Esophagus squamous epithelium (tissue), 5 donors: ENCODE measurements around the gene CIITA. TPM values are rescaled to one million over a fixed set of nuclear protein-coding genes. Genes with fewer than 3 reads are reported as not detected.

ENCODE experiments used
- DNase-seq: peaks from one replicate; lab custom pipeline; 2025; lab: John Stamatoyannopoulos, UW
- H3K27ac ChIP-seq, 4 donors: fragments of 200-600 bp; sonication (generic); one replicate each; pipeline ENCODE4 v1.5.1; 2016 to 2019; ENCODE audit warnings: mild to moderate bottlenecking in 1 of 4
- H3K27me3 ChIP-seq, 4 donors: fragments of 200-600 bp; sonication (generic); 1 replicate in 3 of 4; 2 replicates in 1 of 4; pipeline versions ENCODE4 v1.5.1 to v1.6.0; 2017 to 2021; ENCODE audit warnings: antibody characterized with exemption in 1 of 4
- H3K36me3 ChIP-seq, 3 donors: fragments of 200-600 bp; sonication (generic); one replicate each; pipeline ENCODE4 v1.5.1; 2016 to 2019
- H3K4me1 ChIP-seq, 3 donors: fragments of 200-600 bp; sonication (generic); one replicate each; pipeline ENCODE4 v1.5.1; 2017 to 2019
- H3K4me3 ChIP-seq, 4 donors: fragments of 200-600 bp; sonication (generic); 1 replicate in 3 of 4; 2 replicates in 1 of 4; pipeline ENCODE4 v1.5.1; 2016 to 2019; ENCODE audit warnings: mild to moderate bottlenecking in 2 of 4, moderate library complexity in 1 of 4
- H3K9me3 ChIP-seq, 3 donors: fragments of 200-600 bp; sonication (generic); one replicate each; pipeline ENCODE4 v1.5.1; 2016 to 2019
- POLR2A ChIP-seq, 4 donors: fragments of 450-650 bp; IDR thresholded peaks; one replicate each; pipeline ENCODE4 v1.6.1; 2017; ENCODE audit warnings: antibody characterized with exemption in 4 of 4, mild to moderate bottlenecking in 4 of 4, moderate library complexity in 3 of 4
- WGBS, 2 donors: methylation state at CpG; one replicate each; pipeline ENCODE4 v1.1.5; 2018; 5-methylcytosine and 5-hydroxymethylcytosine counted together
- intact Hi-C: fragments of 100-400 bp; cut with DNase I; formaldehyde crosslinking; loops from one replicate; pipeline ENCODE4 v1.15.0; 2022
- total RNA-seq, 4 donors: library from RNA; depleted of rRNA; stranded (reverse); fragments of >200 nt; gene quantifications; one replicate each; pipeline ENCODE4 v1.1.0, GENCODE V29; 2016
- TF ChIP-seq, protein P1 (sequence below), 6 experiments: fragments of 450-650 bp in 4 of 6; fragments of 200-600 bp in 2 of 6; sonication (generic) in 2 of 6; IDR thresholded peaks; one replicate each; pipeline ENCODE4 v1.5.1; 2016 to 2019; ENCODE audit warnings: antibody characterized with exemption in 6 of 6, mild to moderate bottlenecking in 4 of 6, moderate library complexity in 4 of 6
- donor health status: DM: yes; HTN: yes; CAD: no.

The CIITA gene
- total RNA-seq, 4 donors from 2014 or later: 3.2 to 12.6 (median 5.7) TPM

- WGBS, 2 donors: 79% methylated on average over 1 of the region's 1 CpG; no CpG with 5 or more reads in 1 of the 2 donors
- intact Hi-C loops: no loop called here
- no peak overlapping the region for H3K27ac ChIP-seq
These were observed 40.7 kb upstream of the CIITA start for GRCh38 chr16:10836174-10836853.

GRCh38 chr16:10838621-10839278 lies 38.3 kb upstream of the CIITA start:
- TF ChIP-seq, protein P1, sequence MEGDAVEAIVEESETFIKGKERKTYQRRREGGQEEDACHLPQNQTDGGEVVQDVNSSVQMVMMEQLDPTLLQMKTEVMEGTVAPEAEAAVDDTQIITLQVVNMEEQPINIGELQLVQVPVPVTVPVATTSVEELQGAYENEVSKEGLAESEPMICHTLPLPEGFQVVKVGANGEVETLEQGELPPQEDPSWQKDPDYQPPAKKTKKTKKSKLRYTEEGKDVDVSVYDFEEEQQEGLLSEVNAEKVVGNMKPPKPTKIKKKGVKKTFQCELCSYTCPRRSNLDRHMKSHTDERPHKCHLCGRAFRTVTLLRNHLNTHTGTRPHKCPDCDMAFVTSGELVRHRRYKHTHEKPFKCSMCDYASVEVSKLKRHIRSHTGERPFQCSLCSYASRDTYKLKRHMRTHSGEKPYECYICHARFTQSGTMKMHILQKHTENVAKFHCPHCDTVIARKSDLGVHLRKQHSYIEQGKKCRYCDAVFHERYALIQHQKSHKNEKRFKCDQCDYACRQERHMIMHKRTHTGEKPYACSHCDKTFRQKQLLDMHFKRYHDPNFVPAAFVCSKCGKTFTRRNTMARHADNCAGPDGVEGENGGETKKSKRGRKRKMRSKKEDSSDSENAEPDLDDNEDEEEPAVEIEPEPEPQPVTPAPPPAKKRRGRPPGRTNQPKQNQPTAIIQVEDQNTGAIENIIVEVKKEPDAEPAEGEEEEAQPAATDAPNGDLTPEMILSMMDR (IDR thresholded peaks at IDR 0.05): no peak
- no peak for TF ChIP-seq POLR2A (IDR thresholded peaks at IDR 0.05)
- 76 to 82% methylated on average over 4 to 7 of the region's 10 CpGs for WGBS, 2 donors
- Histone ChIP-seq H3K4me3 (no peak overlapping the region), H3K9me3 (no peaks in the 10 kb centered on the region), H3K27ac (no peak overlapping the region), H3K4me1 (no peaks in the 10 kb centered on the region), H3K27me3 (peaks cover 0 to 24% (median 0%) of the 10 kb centered on the region in 4 donors), H3K36me3 (no peaks in the 10 kb centered on the region)
- no peak for DNase-seq
- intact Hi-C loops: no loop called here

More at GRCh38 chr16:10836174-10836853, 40.7 kb upstream of the CIITA start:
- H3K4me3 ChIP-seq: no peak overlapping the region
- H3K9me3 ChIP-seq: no peaks in the 10 kb centered on the region
- TF ChIP-seq, protein P1 (IDR thresholded peaks at IDR 0.05): no peak
- peaks cover 0 to 17% (median 0%) of the 10 kb centered on the region in 4 donors for H3K27me3 ChIP-seq
- H3K36me3 ChIP-seq: no peaks in the 10 kb centered on the region
- DNase-seq: no peak
- H3K4me1 ChIP-seq: no peaks in the 10 kb centered on the region

DNA sequence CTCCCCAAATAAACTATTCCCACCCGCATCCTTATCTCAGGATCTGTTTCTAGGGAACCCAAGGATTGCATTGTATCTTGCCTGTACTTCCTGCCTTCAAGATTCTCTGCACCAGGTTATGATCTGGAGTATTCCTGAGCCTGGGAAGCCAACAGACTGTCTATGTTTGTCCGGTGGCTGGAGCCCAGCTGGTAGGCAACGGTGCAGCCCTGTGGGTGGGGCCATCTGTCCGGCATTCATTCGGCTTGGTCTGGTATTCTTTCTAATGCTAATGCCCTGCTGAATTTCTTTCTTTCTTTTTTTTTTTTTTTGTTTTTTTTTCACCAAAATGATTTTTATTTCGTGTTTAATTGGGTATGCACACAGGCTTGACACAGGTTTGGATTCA lies 37.7 kb upstream of the CIITA start:
- Histone ChIP-seq H3K9me3 (no peaks in the 10 kb centered on the region), H3K4me3 (no peak overlapping the region), H3K27me3 (peaks cover 0 to 24% (median 0%) of the 10 kb centered on the region in 4 donors), H3K4me1 (no peaks in the 10 kb centered on the region), H3K27ac (no peak overlapping the region), H3K36me3 (no peaks in the 10 kb centered on the region)
- intact Hi-C loops: no loop called here
- TF ChIP-seq POLR2A (IDR thresholded peaks at IDR 0.05): no peak
- TF ChIP-seq, protein P1 (IDR thresholded peaks at IDR 0.05): no peak
- DNase-seq: no peak
- 60 to 63% methylated on average over 6 of the region's 6 CpGs for WGBS, 2 donors

- 67 to 72% methylated on average over 16 of the region's 16 CpGs for WGBS, 2 donors
- H3K36me3 ChIP-seq: no peaks in the 10 kb centered on the region
- H3K27me3 ChIP-seq: peaks cover 0 to 24% (median 0%) of the 10 kb centered on the region in 4 donors
- DNase-seq: no peak
- no peaks in the 10 kb centered on the region for H3K4me1 ChIP-seq
- intact Hi-C loops: no loop called here
- TF ChIP-seq, protein P1 (IDR thresholded peaks at IDR 0.05): no peak
- no peak for TF ChIP-seq POLR2A (IDR thresholded peaks at IDR 0.05)
- H3K27ac ChIP-seq: no peak overlapping the region
- H3K9me3 ChIP-seq: no peaks in the 10 kb centered on the region
- no peak overlapping the region for H3K4me3 ChIP-seq
These were observed 36.3 kb upstream of the CIITA start for GRCh38 chr16:10840703-10841102.
